GM10248 (cell line): ENCODE measurements around the gene USP22.

ENCODE experiments used
- CTCF ChIA-PET: fragments of 300-600 bp; sonication (Branson Sonifier 250); formaldehyde crosslinking; extraction: SDS; loops from one replicate; lab custom pipeline; 2021; ENCODE audit warnings: antibody characterized with exemption; lab: Yijun Ruan, JAX
- POLR2A ChIA-PET: fragments of 350-650 bp; sonication (Branson Sonifier 250); formaldehyde crosslinking; extraction: SDS; loops from one replicate; lab custom pipeline; 2020; ENCODE audit warnings: antibody characterized with exemption; lab: Yijun Ruan, JAX
- DNase-seq: peaks from one replicate; pipeline ENCODE4 v3.0.0; 2012; ENCODE audit errors: extremely low spot score
- CTCF ChIP-seq: IDR thresholded peaks from 2 replicates; pipeline ENCODE4 v1.5.1; 2012; ENCODE audit warnings: mild to moderate bottlenecking, low read depth; ENCODE audit errors: extremely low read depth, missing control alignments, control extremely low read depth

USP22 gene

GRCh38 chr17:21031756-21032396 is 10.9 kb downstream of the USP22 start:
- no peak for DNase-seq
- POLR2A ChIA-PET: no interaction called here
- CTCF ChIA-PET: interaction anchor here (1.5 kb wide), 1 partner anchor 13 kb away, joined by 4 read pairs; no protein-coding TSS in a partner anchor
- TF ChIP-seq CTCF: no peak

- no peak for TF ChIP-seq CTCF
- ChIA-PET CTCF (interaction anchor here (1.0 kb wide), 1 partner anchor 22 kb away, joined by 3 read pairs; no protein-coding TSS in a partner anchor), POLR2A (no interaction called here)
- no peak for DNase-seq
These were observed 12.4 kb downstream of the USP22 start for GRCh38 chr17:21030375-21030774.

- no peak for TF ChIP-seq CTCF
- CTCF ChIA-PET: no interaction called here
- POLR2A ChIA-PET: no interaction called here
- DNase-seq: no peak
These were observed 13.3 kb downstream of the USP22 start for GRCh38 chr17:21029515-21029914.

- POLR2A ChIA-PET: no interaction called here
- CTCF ChIA-PET: interaction anchor here (1.4 kb wide), 1 partner anchor 12 kb away, joined by 3 read pairs; no protein-coding TSS in a partner anchor
- no peak for TF ChIP-seq CTCF
- DNase-seq: no peak
These were observed 13.8 kb downstream of the USP22 start for GRCh38 chr17:21029036-21029435.

- TF ChIP-seq CTCF: no peak
- POLR2A ChIA-PET: no interaction called here
- no peak for DNase-seq
- CTCF ChIA-PET: interaction anchor here (1.4 kb wide), 1 partner anchor 11 kb away, joined by 3 read pairs; no protein-coding TSS in a partner anchor
These were observed 14.6 kb downstream of the USP22 start for GRCh38 chr17:21028192-21028591.

- no peak for TF ChIP-seq CTCF
- no peak for DNase-seq
- ChIA-PET POLR2A (interaction anchor here (0.7 kb wide), 1 partner anchor 187 kb away, joined by 3 read pairs; no protein-coding TSS in a partner anchor), CTCF (interaction anchor here (1.4 kb wide), 1 partner anchor 92 kb away, joined by 3 read pairs; no protein-coding TSS in a partner anchor)
These were observed 15.8 kb downstream of the USP22 start for GRCh38 chr17:21027031-21027430.
